ENCODE results near the gene LBH. TPM values are rescaled to one million over a fixed set of nuclear protein-coding genes. Genes with fewer than 3 reads are reported as not detected.

Gene LBH
- total RNA-seq, 4 donors from 2014 or later, result 2.4 to 22.7 (median 17.6) TPM

GRCh38 chr2:30237239-30237965 lies 6.1 kb downstream of the LBH start:
- intact Hi-C loops (cut with DNase I), result no loop called here
- 47 to 68% methylated on average over 7 of the region's 8 CpGs for WGBS, 2 donors
- Histone ChIP-seq H3K27ac (peak overlapping the region; percentile 23 to 76 (median 62)), H3K27me3 (peaks cover 0 to 30% (median 0%) of the 10 kb centered on the region in 4 donors), H3K9me3 (no peaks in the 10 kb centered on the region), H3K4me3 (no peak overlapping the region), H3K4me1 (peaks cover 0 to 82% (median 46%) of the 10 kb centered on the region in 3 donors), H3K36me3 (peaks cover 0 to 12% (median 0%) of the 10 kb centered on the region in 3 donors)
- TF ChIP-seq CTCF (IDR thresholded peaks at IDR 0.05) (no peak), POLR2A (IDR thresholded peaks at IDR 0.05) (no peak)
- no peak for DNase-seq

GRCh38 chr2:30237966-30238800 lies 6.8 kb downstream of the LBH start:
- H3K27me3 ChIP-seq, result peaks cover 0 to 22% (median 0%) of the 10 kb centered on the region in 4 donors
- intact Hi-C loops (cut with DNase I), result no loop called here
- peaks cover 0 to 12% (median 0%) of the 10 kb centered on the region in 3 donors for H3K36me3 ChIP-seq
- 80 to 81% methylated on average over 5 to 11 of the region's 13 CpGs for WGBS, 2 donors
- no peaks in the 10 kb centered on the region for H3K9me3 ChIP-seq
- DNase-seq, result no peak
- peaks cover 0 to 75% (median 41%) of the 10 kb centered on the region in 3 donors for H3K4me1 ChIP-seq
- H3K27ac ChIP-seq, result peak overlapping the region; percentile 23 to 76 (median 62)
- H3K4me3 ChIP-seq, result no peak overlapping the region
- TF ChIP-seq POLR2A (IDR thresholded peaks at IDR 0.05) (no peak), CTCF (IDR thresholded peaks at IDR 0.05) (no peak)

DNA sequence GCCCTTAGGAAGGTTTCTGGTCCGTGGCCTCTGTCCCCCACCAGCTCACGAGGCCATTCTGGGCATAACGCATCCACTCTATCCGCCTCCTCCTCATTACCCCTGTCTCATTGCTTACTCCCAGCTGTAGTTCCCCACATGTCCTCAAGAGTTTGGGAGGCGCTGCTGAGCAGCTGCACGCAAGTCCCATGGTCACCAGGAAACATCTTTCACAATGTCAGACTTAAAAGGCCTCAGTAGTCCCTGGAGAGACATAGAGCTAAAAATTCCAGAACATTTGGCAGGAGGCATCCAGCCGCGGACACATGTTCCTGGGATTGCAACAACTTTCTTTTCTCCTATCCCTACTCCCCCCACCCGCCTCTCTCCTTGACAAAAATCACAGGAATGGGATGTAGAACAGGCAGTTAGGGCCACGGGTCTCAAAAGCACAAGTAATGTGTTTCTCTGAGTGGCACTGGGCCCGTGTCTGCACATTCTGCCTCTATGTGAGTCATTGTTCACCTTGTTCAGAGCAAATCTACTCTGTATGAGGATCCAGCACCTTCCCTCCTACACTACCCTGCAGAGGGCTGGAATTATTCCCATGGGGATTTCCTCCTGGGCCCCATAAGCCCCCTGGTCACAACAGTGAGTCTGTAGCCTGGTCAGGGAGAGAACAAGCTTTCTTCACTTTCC lies 8.1 kb downstream of the LBH start:
- intact Hi-C loops (cut with DNase I), result no loop called here
- Histone ChIP-seq H3K36me3 (peaks cover 0 to 12% (median 0%) of the 10 kb centered on the region in 3 donors), H3K4me1 (peaks cover 0 to 62% (median 31%) of the 10 kb centered on the region in 3 donors), H3K9me3 (no peaks in the 10 kb centered on the region), H3K4me3 (no peak overlapping the region), H3K27ac (peak overlapping the region; percentile 43 to 88 (median 73)), H3K27me3 (peaks cover 0 to 10% (median 0%) of the 10 kb centered on the region in 4 donors)
- no peak for DNase-seq
- no peak for TF ChIP-seq POLR2A (IDR thresholded peaks at IDR 0.05)
- peak; percentile 78 to 91 (median 88) for TF ChIP-seq CTCF (IDR thresholded peaks at IDR 0.05)
- WGBS, 2 donors, result 59 to 63% methylated on average over 9 to 10 of the region's 11 CpGs

DNA sequence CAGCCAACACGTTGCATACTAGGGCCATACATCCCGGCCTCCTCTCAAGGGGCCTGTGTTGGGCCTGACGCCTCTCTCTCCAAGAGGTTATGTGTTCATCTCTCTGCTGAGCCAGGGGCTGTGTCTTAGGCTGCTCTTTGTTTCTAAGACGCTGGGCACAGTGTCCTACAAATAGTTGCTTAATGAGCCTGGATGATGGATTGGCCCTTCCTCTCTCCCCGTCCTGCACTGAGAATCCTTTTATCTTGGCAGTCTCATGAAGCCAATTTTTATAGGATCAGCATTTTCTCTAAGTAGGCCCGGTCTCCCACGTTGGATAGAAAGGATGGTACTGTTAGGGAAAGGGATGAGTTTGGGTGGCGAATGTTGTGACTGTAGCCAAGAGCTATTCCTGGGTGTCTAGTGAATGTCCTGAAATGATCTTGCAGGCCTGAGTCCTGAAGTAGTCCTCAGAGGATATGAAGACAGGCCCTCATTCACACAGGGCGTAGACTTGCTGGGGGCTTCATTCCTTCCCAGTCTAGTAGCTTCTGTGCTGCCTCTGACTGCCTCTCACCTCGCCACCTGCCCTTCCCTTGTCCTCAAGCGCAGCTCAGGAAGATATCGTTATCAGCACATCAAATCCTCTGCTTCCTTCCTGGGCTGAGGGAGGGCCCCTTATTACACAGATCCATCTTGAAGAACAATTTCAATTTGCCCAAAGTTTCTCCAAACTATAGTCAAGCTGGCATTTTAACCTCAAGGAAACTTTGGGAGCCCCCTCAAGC lies 8.8 kb downstream of the LBH start:
- Histone ChIP-seq H3K27me3 (peaks cover 0 to 3% (median 0%) of the 10 kb centered on the region in 4 donors), H3K9me3 (no peaks in the 10 kb centered on the region), H3K4me3 (no peak overlapping the region), H3K4me1 (peaks cover 0 to 55% (median 26%) of the 10 kb centered on the region in 3 donors), H3K36me3 (peaks cover 0 to 9% (median 0%) of the 10 kb centered on the region in 3 donors), H3K27ac (peak overlapping the region; percentile 43 to 88 (median 73))
- TF ChIP-seq POLR2A (IDR thresholded peaks at IDR 0.05) (no peak), CTCF (IDR thresholded peaks at IDR 0.05) (no peak)
- 68 to 76% methylated on average over 8 to 12 of the region's 12 CpGs for WGBS, 2 donors
- no peak for DNase-seq
- intact Hi-C loops (cut with DNase I), result no loop called here
